H1 (cell line): ENCODE data around the gene TBC1D2B. TPM values are rescaled to one million over a fixed set of nuclear protein-coding genes. Genes with fewer than 3 reads are reported as not detected.

Source experiments
- ASH2L ChIP-seq: fragments of 200-600, 300-600 bp; sonication (generic); IDR thresholded peaks from one replicate; pipeline ENCODE4 v1.7.1; 2017; ENCODE audit warnings: low read length
- ATF3 ChIP-seq: IDR thresholded peaks from 2 replicates; pipeline ENCODE4 v1.6.1; 2011; ENCODE audit warnings: low read depth, mild to moderate bottlenecking, low read length; ENCODE audit not compliant: insufficient read depth
- CHD1 ChIP-seq: IDR thresholded peaks from 2 replicates; pipeline ENCODE4 v1.6.1; 2012; ENCODE audit warnings: low read depth, low read length, improper control_type of control experiment
- CHD7 ChIP-seq: fragments of 300-600 bp; sonication (generic); IDR thresholded peaks from 2 replicates; pipeline ENCODE4 v1.7.1; 2012; ENCODE audit warnings: low read length, moderate library complexity, mild to moderate bottlenecking, inconsistent platforms; ENCODE audit not compliant: insufficient replicate concordance
- FOSL1 ChIP-seq: IDR thresholded peaks from 2 replicates; pipeline ENCODE4 v1.6.1; 2011; ENCODE audit warnings: mild to moderate bottlenecking, low read depth, low read length, moderate library complexity; ENCODE audit not compliant: insufficient read depth
- GTF2F1 ChIP-seq: IDR thresholded peaks from 2 replicates; pipeline ENCODE4 v1.6.1; 2012; ENCODE audit warnings: low read depth, low read length, improper control_type of control experiment, borderline replicate concordance
- HDAC6 ChIP-seq: IDR thresholded peaks from one replicate; pipeline ENCODE4 v1.7.1; 2012; ENCODE audit warnings: low read depth, mild to moderate bottlenecking, inconsistent platforms, low read length, moderate library complexity
- POLR2AphosphoS5 ChIP-seq: IDR thresholded peaks from 2 replicates; pipeline ENCODE4 v1.6.1; 2011; ENCODE audit warnings: low read depth, low read length
- SP4 ChIP-seq: IDR thresholded peaks from 2 replicates; pipeline ENCODE4 v1.6.1; 2012; ENCODE audit warnings: low read length, inconsistent platforms
- SUZ12 ChIP-seq: fragments of 200-600 bp; sonication (generic); IDR thresholded peaks from 2 replicates; pipeline ENCODE4 v1.6.1; 2012; ENCODE audit warnings: mild to moderate bottlenecking, inconsistent platforms, low read length, moderate library complexity, mixed read lengths
- TCF12 ChIP-seq: IDR thresholded peaks from 2 replicates; pipeline ENCODE4 v1.6.1; 2011; ENCODE audit warnings: low read depth, mild to moderate bottlenecking, low read length
- polyA plus RNA-seq, 7 experiments: library from polyadenylated mRNA; depleted of rRNA in 3 of 7; stranded (reverse) in 5 of 7; unstranded in 2 of 7; fragments of >200 nt in 5 of 7; fragments of 200-250 nt in 2 of 7; gene quantifications; 1 replicate in 5 of 7; 2 replicates in 1 of 7; 4 replicates in 1 of 7; pipeline versions ENCODE4 v1.2.1 to v1.2.3, GENCODE V29; 2011 to 2013; ENCODE audit warnings: missing spikeins in 2 of 7, mixed read lengths in 2 of 7
- total RNA-seq: library from RNA; stranded (reverse); fragmentation: NEBNext Ultra II Directional; extraction: Animal tissue kit (Norgen Biotek cat#: 25700); gene quantifications from 2 replicates; pipeline ENCODE4 v1.2.1, GENCODE V29; 2021

TBC1D2B gene
- total and polyA plus RNA-seq, 2 of the 8 experiments (the other 6 are each of a cell fraction or from before 2014, with no cell fraction given) = 11.9 to 19.5 TPM

- TF ChIP-seq CHD7 (no peak), SP4 (no peak), SUZ12 (no peak), GTF2F1 (no peak), ATF3 (no peak), ASH2L (no peak), HDAC6 (no peak), CHD1 (no peak), POLR2AphosphoS5 (no peak), FOSL1 (no peak), TCF12 (no peak)
Observed at GRCh38 chr15:78052001-78052401, 25.5 kb downstream of the TBC1D2B start (continued).
